ENCODE results near the gene ARRB1. TPM values are rescaled to one million over a fixed set of nuclear protein-coding genes. Genes with fewer than 3 reads are reported as not detected.

Gene ARRB1
- total and polyA plus RNA-seq, 2 of the 13 experiments (the other 11 are each of a cell fraction or from before 2014, with no cell fraction given) = 22.5 to 35.7 TPM

DNA sequence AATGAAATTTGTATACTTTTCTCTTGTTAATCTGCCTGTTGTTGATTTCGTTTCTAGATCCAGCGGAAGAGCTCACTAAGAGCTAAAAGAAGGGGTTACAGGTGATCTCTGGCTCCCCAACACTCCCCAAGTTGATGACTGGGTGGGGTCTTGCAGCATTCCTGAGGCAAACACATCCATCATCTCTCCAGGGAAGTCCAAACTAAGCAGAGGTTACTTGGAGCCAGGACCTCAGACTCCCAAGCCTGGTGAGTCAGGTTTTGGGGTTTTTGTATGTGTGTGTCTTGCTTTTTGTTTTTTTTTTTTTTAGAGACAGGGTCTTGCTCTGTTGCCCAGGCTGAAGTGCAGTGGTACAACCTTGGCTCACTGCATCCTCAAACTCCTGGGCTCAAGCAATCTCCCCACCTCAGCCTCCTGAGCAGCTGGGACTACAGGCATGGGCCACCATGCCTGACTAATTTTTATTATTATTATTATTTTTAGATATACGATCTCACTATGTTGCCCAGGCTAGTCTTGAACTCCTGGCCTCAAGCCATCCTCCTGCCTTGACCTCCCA lies 36.4 kb upstream of the ARRB1 start:
- no peak overlapping the region for H3K27ac ChIP-seq (ENCODE audit: extremely low read length, insufficient read depth, low read length)
- TF ChIP-seq GLI4 (CRISPR knock-in tag; IDR thresholded peaks at IDR 0.05; ENCODE audit: borderline replicate concordance) (no peak), RFX3 (CRISPR knock-in tag; IDR thresholded peaks at IDR 0.05) (no peak), YEATS4 (CRISPR knock-in tag; IDR thresholded peaks at IDR 0.05; ENCODE audit: borderline replicate concordance) (no peak), ATRX (CRISPR knock-in tag; IDR thresholded peaks at IDR 0.05; ENCODE audit: borderline replicate concordance) (no peak), SP4 (CRISPR knock-in tag; IDR thresholded peaks at IDR 0.05) (no peak)

DNA sequence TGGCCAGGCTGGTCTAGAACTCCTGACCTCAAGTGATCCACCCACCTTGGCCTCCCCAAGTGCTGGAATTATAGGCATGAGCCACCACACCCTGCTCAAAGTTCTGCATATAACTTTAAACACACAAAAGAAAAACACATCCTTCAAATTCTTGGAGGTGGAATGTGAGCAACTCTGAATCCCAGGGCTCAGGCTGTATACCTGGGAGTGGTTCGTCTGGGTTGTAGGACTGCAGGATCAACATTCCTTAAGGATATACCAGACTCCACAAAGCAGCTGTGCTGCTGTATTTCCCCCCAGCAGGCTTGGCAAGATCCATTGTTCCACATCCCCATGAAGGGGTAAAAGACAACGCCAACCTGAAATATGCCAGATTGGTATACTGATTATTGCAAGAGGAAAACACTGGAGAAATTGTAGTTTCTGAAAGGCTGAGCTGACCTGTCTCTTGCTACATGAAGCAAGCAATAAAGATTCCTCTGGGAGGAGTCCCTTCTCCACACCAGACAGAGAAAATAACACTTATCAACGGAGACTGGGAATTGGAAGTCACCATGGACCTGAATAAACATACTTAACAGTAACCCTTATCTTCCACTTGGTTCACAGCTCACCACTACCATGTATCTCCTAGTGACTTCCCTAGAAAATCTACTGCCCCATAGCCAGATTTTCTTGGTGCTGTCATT lies 35.6 kb upstream of the ARRB1 start:
- POLR2A ChIA-PET = interaction anchor here (1.9 kb wide), 1 partner anchor 14 kb away, joined by 4 read pairs; no protein-coding TSS in a partner anchor

More for the DNA sequence above, 36.4 kb upstream of the ARRB1 start:
- Histone ChIP-seq H3K4me2 (ENCODE audit: low read depth, low read length) (no peak overlapping the region), H3K9me3 (ENCODE audit: low read length) (no peaks in the 10 kb centered on the region), H3K4me3 (replicated peaks in 1 of 3; ENCODE audit: insufficient read depth in 1 of 3, low read depth in 2 of 3, low read length in 3 of 3) (no peak overlapping the region), H3K9ac (ENCODE audit: insufficient read depth, low read depth, low read length) (no peak overlapping the region), H2AFZ (ENCODE audit: low read length) (no peak overlapping the region), H3K36me3 (replicated peaks in 1 of 2; ENCODE audit: control insufficient read depth in 1 of 2, insufficient read depth in 2 of 2, low read length in 2 of 2) (no peaks in the 10 kb centered on the region), H3K4me1 (ENCODE audit: insufficient read depth, low read length) (peaks cover 37% of the 10 kb centered on the region), H3K79me2 (ENCODE audit: insufficient read depth, low read length) (no peaks in the 10 kb centered on the region), H4K20me1 (ENCODE audit: insufficient read depth, low read length) (no peaks in the 10 kb centered on the region), H3K27me3 (ENCODE audit: control insufficient read depth in 1 of 2, insufficient read depth in 2 of 2, low read length in 2 of 2) (peaks cover 0 to 3% of the 10 kb centered on the region in 2 experiments; a peak in 4 of 5 replicates)
- ChIA-PET POLR2A (interaction anchor here (1.9 kb wide), 1 partner anchor 13 kb away, joined by 4 read pairs; no protein-coding TSS in a partner anchor), CTCF (ENCODE audit: low intra/inter-chr PET ratio, low total read pairs) (interaction anchor here (1.2 to 3.4 kb wide), 3 partner anchors 38 to 144 kb away, joined by 4 to 18 read pairs (median 7); no protein-coding TSS in a partner anchor)
- no peak for FAIRE-seq
- in situ Hi-C loops (cut with HindIII; ENCODE audit: extremely low pct_ligation_motif_present, low pct_unique_long_range_greater_than_20kb) (loop anchor here (5.0 kb wide), 1 partner anchor 144 kb away; no protein-coding TSS in a partner anchor), intact Hi-C loops (cut with micrococcal nuclease; ENCODE audit: unreplicated experiment) (loop anchor here (1.0 kb wide), 1 partner anchor 144 kb away; no protein-coding TSS in a partner anchor)
- no TSS peak for BruUV-seq (replicated peaks)
- no peak for DNase-seq (ENCODE audit: low spot score)
- WGBS (ENCODE audit: low lambda C conversion rate) = 21% methylated on average over 3 of the region's 3 CpGs
- ATAC-seq = no peak

More for the DNA sequence above, 35.6 kb upstream of the ARRB1 start:
- no peaks in the 10 kb centered on the region for H3K79me2 ChIP-seq (ENCODE audit: insufficient read depth, low read length)
- no peak overlapping the region for H3K27ac ChIP-seq (ENCODE audit: extremely low read length, insufficient read depth, low read length)
- H3K4me2 ChIP-seq (ENCODE audit: low read depth, low read length) = no peak overlapping the region
- intact Hi-C loops (cut with micrococcal nuclease; ENCODE audit: unreplicated experiment) = no loop called here
- in situ Hi-C loops (cut with HindIII; ENCODE audit: extremely low pct_ligation_motif_present, low pct_unique_long_range_greater_than_20kb) = loop anchor here (5.0 kb wide), 1 partner anchor 145 kb away; no protein-coding TSS in a partner anchor
- DNase-seq (ENCODE audit: low spot score) (no peak), FAIRE-seq (no peak), ATAC-seq (no peak)
- H2AFZ ChIP-seq (ENCODE audit: low read length) = no peak overlapping the region
- no peaks in the 10 kb centered on the region for H3K9me3 ChIP-seq (ENCODE audit: low read length)
- peaks cover 0 to 3% of the 10 kb centered on the region in 2 experiments; a peak in 4 of 5 replicates for H3K27me3 ChIP-seq (ENCODE audit: control insufficient read depth in 1 of 2, insufficient read depth in 2 of 2, low read length in 2 of 2)
- CTCF ChIA-PET (ENCODE audit: low intra/inter-chr PET ratio, low total read pairs) = interaction anchor here (3.4 kb wide), 1 partner anchor 145 kb away, joined by 18 read pairs; no protein-coding TSS in a partner anchor
- no peaks in the 10 kb centered on the region for H3K36me3 ChIP-seq (replicated peaks in 1 of 2; ENCODE audit: control insufficient read depth in 1 of 2, insufficient read depth in 2 of 2, low read length in 2 of 2)
- no peak overlapping the region for H3K4me3 ChIP-seq (replicated peaks in 1 of 3; ENCODE audit: insufficient read depth in 1 of 3, low read depth in 2 of 3, low read length in 3 of 3)
- TF ChIP-seq TEAD3 (CRISPR knock-in tag; optimal IDR thresholded peaks at IDR 0.05; ENCODE audit: borderline replicate concordance) = peak; percentile 57
- TF ChIP-seq SMAD1 (CRISPR knock-in tag; IDR thresholded peaks at IDR 0.05; ENCODE audit: borderline replicate concordance, low read depth) = no peak
- no peak overlapping the region for H3K9ac ChIP-seq (ENCODE audit: insufficient read depth, low read depth, low read length)
- no TSS peak for BruUV-seq (replicated peaks)
- no peaks in the 10 kb centered on the region for H4K20me1 ChIP-seq (ENCODE audit: insufficient read depth, low read length)
- peaks cover 37% of the 10 kb centered on the region for H3K4me1 ChIP-seq (ENCODE audit: insufficient read depth, low read length)
- 5% methylated on average over 3 of the region's 3 CpGs for WGBS (ENCODE audit: low lambda C conversion rate)
